IMR-90 (cell line): Measurements from ENCODE around the gene CCND3. TPM values are rescaled to one million over a fixed set of nuclear protein-coding genes. Genes with fewer than 3 reads are reported as not detected.

Experiments used
- ATAC-seq: fragments of 200-7000 bp; cut with Tn5 transposase; 2 replicates; pipeline ENCODE4 v1.9.1; 2020; ENCODE audit warnings: low read depth, mild to moderate bottlenecking, moderate library complexity
- BruUV-seq: library from RNA; stranded (reverse); fragments of 400-500 nt; replicated peaks from 2 replicates; lab custom pipeline; 2021; lab: Mats Ljungman, UMichigan
- CTCF ChIA-PET: fragments of 300-600 bp; formaldehyde crosslinking; extraction: SDS; loops from one replicate; lab custom pipeline; 2021; ENCODE audit warnings: antibody characterized with exemption; lab: Yijun Ruan, JAX
- POLR2A ChIA-PET: fragments of 300-600 bp; sonication (Branson Sonifier 250); formaldehyde crosslinking; loops from one replicate; lab custom pipeline; 2022; ENCODE audit warnings: antibody characterized with exemption; ENCODE audit not compliant: unreplicated experiment; lab: Charles Lee
- DNase-seq: peaks from one replicate; pipeline ENCODE4 v3.0.0; 2013
- H2AFZ ChIP-seq: replicated peaks from 2 replicates; pipeline ENCODE3; 2013; ENCODE audit warnings: low read length, mild to moderate bottlenecking; ENCODE audit not compliant: poor library complexity
- H2AK5ac ChIP-seq: 2 replicates; pipeline ENCODE4 v1.6.1; 2013; ENCODE audit warnings: low read depth, low read length, inconsistent platforms
- H2AK9ac ChIP-seq: replicated peaks from 2 replicates; pipeline ENCODE3; 2013; ENCODE audit warnings: mild to moderate bottlenecking, low read depth, low read length, moderate library complexity; ENCODE audit not compliant: poor library complexity
- H2BK120ac ChIP-seq: 2 replicates; pipeline ENCODE4 v1.6.1; 2013; ENCODE audit warnings: low read depth, low read length, inconsistent platforms
- H2BK15ac ChIP-seq: 3 replicates; pipeline ENCODE4 v1.6.1; 2013; ENCODE audit warnings: low read depth, low read length, inconsistent platforms
- H2BK20ac ChIP-seq: 2 replicates; pipeline ENCODE4 v1.6.1; 2013; ENCODE audit warnings: low read depth, mild to moderate bottlenecking, inconsistent platforms, low read length, moderate library complexity
- H2BK5ac ChIP-seq: 2 replicates; pipeline ENCODE4 v1.6.1; 2013; ENCODE audit warnings: mild to moderate bottlenecking, low read depth, low read length, inconsistent platforms; ENCODE audit not compliant: poor library complexity, severe bottlenecking
- H3K14ac ChIP-seq: replicated peaks from 2 replicates; pipeline ENCODE4 v1.6.1; 2013; ENCODE audit warnings: low read depth, low read length, inconsistent platforms
- H3K18ac ChIP-seq: 2 replicates; pipeline ENCODE4 v1.6.1; 2013; ENCODE audit warnings: low read depth, low read length, control low read depth
- H3K23ac ChIP-seq: 2 replicates; pipeline ENCODE4 v1.6.1; 2013; ENCODE audit warnings: low read depth, low read length, inconsistent platforms
- H3K27ac ChIP-seq: 2 replicates; pipeline ENCODE4 v1.5.1; 2013; ENCODE audit warnings: mild to moderate bottlenecking, control low read depth, low read length; ENCODE audit not compliant: insufficient read depth
- H3K27me3 ChIP-seq: 2 replicates; pipeline ENCODE4 v1.6.1; 2013; ENCODE audit warnings: low read length; ENCODE audit not compliant: control insufficient read depth, insufficient read depth
- H3K36me3 ChIP-seq: 2 replicates; pipeline ENCODE4 v1.6.1; 2013; ENCODE audit warnings: low read length, mixed read lengths; ENCODE audit not compliant: control insufficient read depth, insufficient read depth
- H3K4ac ChIP-seq: 2 replicates; pipeline ENCODE4 v1.6.1; 2013; ENCODE audit warnings: low read depth, low read length, inconsistent platforms
- H3K4me1 ChIP-seq: 2 replicates; pipeline ENCODE4 v1.6.1; 2013; ENCODE audit warnings: low read length, mixed read lengths; ENCODE audit not compliant: control insufficient read depth, insufficient read depth
- H3K4me2 ChIP-seq: 2 replicates; pipeline ENCODE4 v1.6.1; 2013; ENCODE audit warnings: low read depth, mild to moderate bottlenecking, control low read depth, low read length, moderate library complexity
- H3K4me3 ChIP-seq: 2 replicates; pipeline ENCODE4 v1.5.1; 2013; ENCODE audit warnings: low read depth, mild to moderate bottlenecking, control low read depth, low read length, moderate library complexity; ENCODE audit not compliant: insufficient read depth
- H3K56ac ChIP-seq: 2 replicates; pipeline ENCODE4 v1.6.1; 2013; ENCODE audit warnings: low read length, inconsistent platforms; ENCODE audit not compliant: insufficient read depth; ENCODE audit errors: extremely low read depth
- H3K79me1 ChIP-seq, 2 experiments: 2 replicates each; pipeline ENCODE4 v1.6.1; 2013; ENCODE audit warnings: low read length in 2 of 2, inconsistent platforms in 1 of 2, low read depth in 1 of 2
- H3K9ac ChIP-seq: 2 replicates; pipeline ENCODE4 v1.6.1; 2013; ENCODE audit warnings: low read depth, low read length, control low read depth
- H3K9me1 ChIP-seq: 2 replicates; pipeline ENCODE4 v1.6.1; 2013; ENCODE audit warnings: low read length, inconsistent platforms; ENCODE audit not compliant: insufficient read depth
- H3K9me3 ChIP-seq: 2 replicates; pipeline ENCODE4 v1.6.1; 2013; ENCODE audit warnings: low read length; ENCODE audit not compliant: control insufficient read depth, insufficient read depth
- H4K20me1 ChIP-seq: 2 replicates; pipeline ENCODE4 v1.6.1; 2013; ENCODE audit warnings: low read length, inconsistent platforms; ENCODE audit not compliant: insufficient read depth
- H4K5ac ChIP-seq: 2 replicates; pipeline ENCODE4 v1.6.1; 2013; ENCODE audit warnings: mild to moderate bottlenecking, low read depth, low read length, control low read depth
- H4K8ac ChIP-seq, 2 experiments: 2 replicates each; pipeline ENCODE4 v1.6.1; 2013; ENCODE audit warnings: low read depth in 2 of 2, low read length in 2 of 2, control low read depth in 1 of 2, inconsistent platforms in 1 of 2
- H4K91ac ChIP-seq: 2 replicates; pipeline ENCODE4 v1.6.1; 2013; ENCODE audit warnings: low read depth, low read length, inconsistent platforms; ENCODE audit not compliant: insufficient read depth
- BHLHE40 ChIP-seq: fragments of 150-350 bp; IDR thresholded peaks from 2 replicates; pipeline ENCODE4 v1.6.1; 2016; ENCODE audit warnings: mild to moderate bottlenecking, low read depth, low read length
- CHD1 ChIP-seq: IDR thresholded peaks from 2 replicates; pipeline ENCODE4 v1.6.1; 2012; ENCODE audit warnings: low read depth, low read length, improper control_type of control experiment
- FOS ChIP-seq: fragments of 150-350 bp; IDR thresholded peaks from 2 replicates; pipeline ENCODE4 v1.6.1; 2016; ENCODE audit warnings: low read depth, low read length
- MAFK ChIP-seq: IDR thresholded peaks from 2 replicates; pipeline ENCODE4 v1.6.1; 2012; ENCODE audit warnings: low read depth, low read length, improper control_type of control experiment
- MAZ ChIP-seq: IDR thresholded peaks from 2 replicates; pipeline ENCODE4 v1.6.1; 2012; ENCODE audit warnings: low read depth, mild to moderate bottlenecking, low read length, improper control_type of control experiment, moderate library complexity, borderline replicate concordance
- MXI1 ChIP-seq: IDR thresholded peaks from 2 replicates; pipeline ENCODE4 v1.6.1; 2012; ENCODE audit warnings: low read depth, mild to moderate bottlenecking, low read length, moderate library complexity, borderline replicate concordance
- NFE2L2 ChIP-seq: fragments of 150-350 bp; IDR thresholded peaks from 2 replicates; pipeline ENCODE4 v1.6.1; 2016; ENCODE audit warnings: low read depth, mild to moderate bottlenecking, low read length
- POLR2A ChIP-seq: IDR thresholded peaks from 2 replicates; pipeline ENCODE4 v1.6.1; 2012; ENCODE audit warnings: mild to moderate bottlenecking, low read depth, low read length
- RAD21 ChIP-seq: IDR thresholded peaks from 2 replicates; pipeline ENCODE4 v1.6.1; 2012; ENCODE audit warnings: low read length, improper control_type of control experiment
- RCOR1 ChIP-seq: IDR thresholded peaks from 2 replicates; pipeline ENCODE4 v1.6.1; 2012; ENCODE audit warnings: mild to moderate bottlenecking, low read length, improper control_type of control experiment; ENCODE audit not compliant: insufficient replicate concordance
- RFX5 ChIP-seq: IDR thresholded peaks from 2 replicates; pipeline ENCODE4 v1.8.0; 2012; ENCODE audit warnings: low read depth, mild to moderate bottlenecking, low read length, moderate library complexity
- SMC3 ChIP-seq: fragments of 150-350 bp; IDR thresholded peaks from 2 replicates; pipeline ENCODE4 v1.6.1; 2016; ENCODE audit warnings: low read depth, mild to moderate bottlenecking, antibody characterized with exemption, low read length, moderate library complexity
- WGBS, 2 experiments: methylation state at CpG; one replicate each; pipeline versions ENCODE4 v1.1.5 to v1.1.7; 2013; ENCODE audit warnings: missing lambda C conversion rate in 2 of 2; ENCODE audit not compliant: insufficient read length in 1 of 2; ENCODE audit errors: extremely low coverage in 2 of 2; 5-methylcytosine and 5-hydroxymethylcytosine counted together
- dilution Hi-C: fragments of 300-500 bp; cut with HindIII; formaldehyde crosslinking; loops from one replicate; pipeline ENCODE4 v1.14.3; 2018; ENCODE audit warnings: low sequenced_read_pairs; ENCODE audit not compliant: unreplicated experiment
- in situ Hi-C: fragments of 300-500 bp; cut with MboI; formaldehyde crosslinking; loops from 3 replicates; pipeline ENCODE4 v1.14.3; 2019; ENCODE audit warnings: low sequenced_read_pairs, inconsistent platforms, mixed read lengths
- intact Hi-C: fragments of 100-400 bp; cut with micrococcal nuclease; formaldehyde crosslinking; loops from 2 replicates; pipeline ENCODE4 v1.10.0; 2022
- polyA plus RNA-seq, 3 experiments: library from polyadenylated mRNA; depleted of rRNA; stranded (reverse); fragments of >200 nt; gene quantifications; 2 replicates each; pipeline ENCODE4 v1.2.3, GENCODE V29; 2012; ENCODE audit warnings: low replicate concordance in 1 of 3
- total RNA-seq: library from RNA; depleted of rRNA; stranded (reverse); fragments of >200 nt; gene quantifications from 2 replicates; pipeline ENCODE4 v1.2.3, GENCODE V29; 2012
- TF ChIP-seq, protein P1 (sequence below): fragments of 150-350 bp; IDR thresholded peaks from 2 replicates; pipeline ENCODE4 v1.6.1; 2016; ENCODE audit warnings: low read depth, mild to moderate bottlenecking, low read length, moderate library complexity, borderline replicate concordance
- TF ChIP-seq, protein P2 (sequence below): fragments of 150-350 bp; IDR thresholded peaks from 2 replicates; pipeline ENCODE4 v1.6.1; 2017; ENCODE audit warnings: mild to moderate bottlenecking, antibody characterized with exemption, low read length, low read depth
- TF ChIP-seq, protein P3 (sequence below): conservative IDR thresholded peaks from 2 replicates; pipeline ENCODE4 v1.5.1; 2012; ENCODE audit warnings: mild to moderate bottlenecking, low read depth, low read length, improper control_type of control experiment

CCND3 gene
- total and polyA plus RNA-seq, 2 of the 4 experiments (the other 2 are of a cell fraction), result 19.2 to 61.9 TPM

DNA sequence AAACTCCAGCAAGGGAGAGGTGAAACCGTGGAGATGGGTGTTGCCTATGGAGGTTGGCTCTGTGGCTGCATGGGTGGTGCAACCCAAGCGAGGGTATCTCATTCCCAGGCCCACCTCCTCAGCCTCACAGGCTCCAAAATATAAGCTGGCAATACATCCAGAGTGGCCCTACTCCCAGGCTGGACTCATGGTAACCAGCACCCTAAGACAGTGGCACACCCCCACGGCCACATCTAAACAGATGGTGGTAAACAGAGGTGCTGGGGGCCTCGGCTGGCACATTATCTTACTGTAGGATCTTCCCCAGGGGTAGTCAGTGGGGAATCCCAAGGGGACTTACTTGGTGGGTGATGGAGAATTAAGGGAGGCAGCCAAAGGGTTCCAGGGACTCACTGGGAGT is 33.7 kb upstream of the CCND3 start:
- Histone ChIP-seq H3K18ac (no peak overlapping the region), H2BK120ac (no peak overlapping the region), H2AK9ac (no peak overlapping the region), H4K20me1 (no peaks in the 10 kb centered on the region), H2BK5ac (no peak overlapping the region), H4K5ac (no peak overlapping the region), H3K27ac (no peak overlapping the region), H3K27me3 (no peaks in the 10 kb centered on the region), H3K9ac (no peak overlapping the region), H3K4me2 (no peak overlapping the region), H3K23ac (no peak overlapping the region), H3K4me1 (peaks cover 7% of the 10 kb centered on the region), H2BK20ac (no peak overlapping the region), H3K4ac (no peak overlapping the region), H2AK5ac (0 out of 2 replicates have a peak overlapping the region, but pooled peaks have one; percentile 26), H3K56ac (no peak overlapping the region), H3K79me1 (no peaks in the 10 kb centered on the region), H2BK15ac (no peak overlapping the region; the same call in 2 of the 3 replicates), H4K8ac (no peak overlapping the region), H2AFZ (no peak overlapping the region), H4K91ac (no peak overlapping the region), H3K36me3 (no peaks in the 10 kb centered on the region), H3K9me1 (peaks cover 5% of the 10 kb centered on the region), H3K4me3 (no peak overlapping the region), H3K9me3 (no peaks in the 10 kb centered on the region), H3K14ac (no peak overlapping the region)
- TF ChIP-seq MAFK, result no peak
- TF ChIP-seq RCOR1, result no peak
- TF ChIP-seq, protein P1, sequence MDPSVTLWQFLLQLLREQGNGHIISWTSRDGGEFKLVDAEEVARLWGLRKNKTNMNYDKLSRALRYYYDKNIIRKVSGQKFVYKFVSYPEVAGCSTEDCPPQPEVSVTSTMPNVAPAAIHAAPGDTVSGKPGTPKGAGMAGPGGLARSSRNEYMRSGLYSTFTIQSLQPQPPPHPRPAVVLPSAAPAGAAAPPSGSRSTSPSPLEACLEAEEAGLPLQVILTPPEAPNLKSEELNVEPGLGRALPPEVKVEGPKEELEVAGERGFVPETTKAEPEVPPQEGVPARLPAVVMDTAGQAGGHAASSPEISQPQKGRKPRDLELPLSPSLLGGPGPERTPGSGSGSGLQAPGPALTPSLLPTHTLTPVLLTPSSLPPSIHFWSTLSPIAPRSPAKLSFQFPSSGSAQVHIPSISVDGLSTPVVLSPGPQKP, result no peak
- TF ChIP-seq CHD1, result no peak
- no peak for TF ChIP-seq POLR2A
- TF ChIP-seq MXI1, result no peak
- TF ChIP-seq BHLHE40, result no peak
- TF ChIP-seq, protein P2, sequence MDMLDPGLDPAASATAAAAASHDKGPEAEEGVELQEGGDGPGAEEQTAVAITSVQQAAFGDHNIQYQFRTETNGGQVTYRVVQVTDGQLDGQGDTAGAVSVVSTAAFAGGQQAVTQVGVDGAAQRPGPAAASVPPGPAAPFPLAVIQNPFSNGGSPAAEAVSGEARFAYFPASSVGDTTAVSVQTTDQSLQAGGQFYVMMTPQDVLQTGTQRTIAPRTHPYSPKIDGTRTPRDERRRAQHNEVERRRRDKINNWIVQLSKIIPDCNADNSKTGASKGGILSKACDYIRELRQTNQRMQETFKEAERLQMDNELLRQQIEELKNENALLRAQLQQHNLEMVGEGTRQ, result no peak
- no peak for TF ChIP-seq RAD21
- no peak for TF ChIP-seq SMC3
- TF ChIP-seq, protein P3, sequence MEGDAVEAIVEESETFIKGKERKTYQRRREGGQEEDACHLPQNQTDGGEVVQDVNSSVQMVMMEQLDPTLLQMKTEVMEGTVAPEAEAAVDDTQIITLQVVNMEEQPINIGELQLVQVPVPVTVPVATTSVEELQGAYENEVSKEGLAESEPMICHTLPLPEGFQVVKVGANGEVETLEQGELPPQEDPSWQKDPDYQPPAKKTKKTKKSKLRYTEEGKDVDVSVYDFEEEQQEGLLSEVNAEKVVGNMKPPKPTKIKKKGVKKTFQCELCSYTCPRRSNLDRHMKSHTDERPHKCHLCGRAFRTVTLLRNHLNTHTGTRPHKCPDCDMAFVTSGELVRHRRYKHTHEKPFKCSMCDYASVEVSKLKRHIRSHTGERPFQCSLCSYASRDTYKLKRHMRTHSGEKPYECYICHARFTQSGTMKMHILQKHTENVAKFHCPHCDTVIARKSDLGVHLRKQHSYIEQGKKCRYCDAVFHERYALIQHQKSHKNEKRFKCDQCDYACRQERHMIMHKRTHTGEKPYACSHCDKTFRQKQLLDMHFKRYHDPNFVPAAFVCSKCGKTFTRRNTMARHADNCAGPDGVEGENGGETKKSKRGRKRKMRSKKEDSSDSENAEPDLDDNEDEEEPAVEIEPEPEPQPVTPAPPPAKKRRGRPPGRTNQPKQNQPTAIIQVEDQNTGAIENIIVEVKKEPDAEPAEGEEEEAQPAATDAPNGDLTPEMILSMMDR, result no peak
- no peak for TF ChIP-seq FOS
- TF ChIP-seq RFX5, result no peak
- no peak for TF ChIP-seq MAZ
- no peak for TF ChIP-seq NFE2L2
- ChIA-PET POLR2A (no interaction called here), CTCF (no interaction called here)
- DNase-seq, result no peak
- ATAC-seq, result no peak
- intact Hi-C loops (no loop called here), dilution Hi-C loops (no loop called here), in situ Hi-C loops (no loop called here)
- no TSS peak for BruUV-seq
- no CpG with 5 or more reads among the region's 4 CpGs for WGBS, 2 experiments
